GM18909 (cell line): Measurements from ENCODE around the gene LDB1.

Experiments used
- ATAC-seq: cut with Tn5 transposase; IDR thresholded peaks from one replicate; pipeline ENCODE4 v1.9.1; 2021; ENCODE audit warnings: mild to moderate bottlenecking; ENCODE audit not compliant: unreplicated experiment, poor library complexity

Gene LDB1

GRCh38 chr10:102120142-102120990 lies at the start of gene LDB1:
Gene LDB1, minus strand, starts transcription at chr10:102120368. Its CDS starts 258 bp downstream, at chr10:102120110.
- ATAC-seq: peak; percentile 56

GRCh38 chr10:102167861-102168260 lies 47.7 kb upstream of the LDB1 start:
- no peak for ATAC-seq

GRCh38 chr10:102163342-102163989 lies 43.3 kb upstream of the LDB1 start:
- ATAC-seq: no peak

DNA sequence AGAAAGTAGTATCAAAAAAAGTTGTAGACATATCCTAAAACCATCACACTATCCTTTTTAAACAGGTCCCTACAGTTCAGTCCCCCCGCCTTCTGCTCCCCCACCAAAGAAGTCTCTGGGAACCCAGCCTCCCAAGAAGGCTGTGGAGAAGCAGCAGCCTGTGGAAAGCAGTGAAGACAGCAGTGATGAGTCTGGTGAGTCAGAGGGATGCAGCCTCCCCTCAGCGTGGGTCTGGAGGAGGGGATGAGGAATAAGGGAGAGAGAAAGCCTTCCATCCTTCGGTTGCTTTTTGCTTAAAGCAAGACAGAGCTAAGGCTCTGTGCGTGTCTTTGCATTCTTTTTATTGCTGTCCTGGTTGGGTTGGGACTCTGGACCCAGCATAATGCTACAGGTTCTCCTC lies 39.7 kb upstream of the LDB1 start:
- ATAC-seq: no peak

GRCh38 chr10:102159051-102159597 lies 39.0 kb upstream of the LDB1 start:
- no peak for ATAC-seq

- ATAC-seq: no peak
Observed at GRCh38 chr10:102157224-102157623, 37.1 kb upstream of the LDB1 start.

DNA sequence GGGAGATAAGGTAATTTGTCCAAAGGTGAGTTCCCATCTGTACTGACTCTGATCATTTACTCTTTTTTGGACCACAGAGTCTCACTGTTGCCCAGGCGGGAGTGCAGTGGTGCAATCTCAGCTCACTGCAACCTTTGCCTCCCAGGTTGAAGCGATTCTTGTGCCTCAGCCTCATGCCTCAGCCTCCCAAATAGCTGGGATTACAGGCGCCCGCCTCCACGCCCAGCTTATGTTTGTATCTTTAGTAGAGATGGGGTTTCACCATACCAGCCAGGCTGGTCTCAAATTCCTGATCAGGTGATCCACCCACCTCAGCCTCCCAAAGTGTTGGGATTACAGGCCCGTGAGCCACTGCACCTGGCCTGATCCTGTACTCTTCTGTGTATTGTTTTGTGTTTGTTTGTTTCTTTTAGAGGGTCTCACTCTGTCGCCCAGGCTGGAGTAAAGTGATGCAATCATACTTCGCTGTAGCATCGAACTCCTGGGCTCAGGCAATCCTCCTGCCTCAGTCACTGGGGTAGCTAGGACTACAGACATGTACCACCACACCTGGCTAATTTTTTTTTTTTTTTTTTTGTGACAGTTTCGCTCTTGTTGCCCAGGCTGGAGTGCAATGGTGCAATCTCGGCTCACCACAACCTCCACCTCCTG lies 34.4 kb upstream of the LDB1 start:
- ATAC-seq: no peak

GRCh38 chr10:102153093-102153620 lies 33.0 kb upstream of the LDB1 start:
- no peak for ATAC-seq

DNA sequence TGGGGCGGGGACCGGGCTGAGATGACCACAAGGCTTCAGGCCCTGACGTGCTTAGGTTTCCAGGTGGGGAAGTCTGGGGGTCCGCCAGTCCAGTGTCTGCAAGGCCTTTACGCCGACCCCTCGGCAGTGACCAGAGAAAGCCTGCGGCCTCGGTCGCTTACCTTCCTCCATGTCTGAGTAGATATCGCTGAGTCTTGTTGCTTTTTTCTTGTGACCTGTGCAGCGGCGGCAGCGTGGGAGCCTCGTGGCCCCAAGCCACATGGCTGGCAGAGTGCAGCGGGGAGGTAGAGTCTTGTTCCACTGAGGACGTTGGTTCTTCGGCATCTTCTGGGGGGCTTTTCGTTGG lies 32.4 kb upstream of the LDB1 start:
- ATAC-seq: peak; percentile 32

GRCh38 chr10:102151774-102152544 lies 31.8 kb upstream of the LDB1 start, which contains the start of gene NOLC1:
Gene NOLC1, plus strand, starts transcription at chr10:102152389. Its CDS starts 22 bp downstream, at chr10:102152411.
- ATAC-seq: peak; percentile 95

DNA sequence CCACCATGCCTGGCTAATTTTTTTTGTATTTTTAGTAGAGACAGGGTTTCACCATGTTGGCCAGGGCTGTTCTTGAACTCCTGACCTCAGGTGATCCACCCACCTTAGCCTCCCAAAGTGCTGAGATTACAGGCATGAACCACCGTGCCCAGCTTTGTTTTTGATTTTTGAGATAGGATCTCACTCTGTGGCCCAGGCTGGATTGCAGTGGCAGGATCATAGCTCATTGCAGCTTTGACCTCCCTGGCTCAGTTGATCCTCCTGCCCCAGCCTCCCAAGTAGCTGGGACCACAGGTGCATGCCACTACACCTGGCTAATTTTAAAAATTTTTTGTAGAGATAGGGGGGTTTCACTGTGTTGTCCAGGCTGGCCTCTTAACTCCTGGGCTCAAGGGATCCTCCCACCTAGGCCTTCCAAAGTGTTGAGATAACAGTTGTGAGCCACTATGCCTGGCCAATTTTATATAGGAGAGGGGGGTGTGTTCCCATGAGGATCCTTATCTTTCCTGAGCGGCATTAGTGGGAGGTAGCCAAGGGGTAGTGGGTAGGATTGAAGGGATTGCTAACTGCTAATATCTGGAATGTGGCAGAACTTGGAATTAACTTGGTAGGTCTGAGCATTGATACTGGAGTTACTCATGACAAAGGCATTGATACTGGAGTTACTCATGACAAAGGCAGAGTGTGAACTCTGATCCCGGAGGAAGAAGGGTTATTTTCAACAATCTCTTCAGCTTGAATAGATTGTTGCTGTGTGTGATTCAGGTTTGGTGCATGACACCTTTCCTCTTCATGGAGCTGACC lies 31.0 kb upstream of the LDB1 start:
- no peak for ATAC-seq

GRCh38 chr10:102148275-102148674 lies 28.1 kb upstream of the LDB1 start:
- ATAC-seq: no peak

- ATAC-seq: no peak
Observed at GRCh38 chr10:102147561-102147960, 27.4 kb upstream of the LDB1 start.

DNA sequence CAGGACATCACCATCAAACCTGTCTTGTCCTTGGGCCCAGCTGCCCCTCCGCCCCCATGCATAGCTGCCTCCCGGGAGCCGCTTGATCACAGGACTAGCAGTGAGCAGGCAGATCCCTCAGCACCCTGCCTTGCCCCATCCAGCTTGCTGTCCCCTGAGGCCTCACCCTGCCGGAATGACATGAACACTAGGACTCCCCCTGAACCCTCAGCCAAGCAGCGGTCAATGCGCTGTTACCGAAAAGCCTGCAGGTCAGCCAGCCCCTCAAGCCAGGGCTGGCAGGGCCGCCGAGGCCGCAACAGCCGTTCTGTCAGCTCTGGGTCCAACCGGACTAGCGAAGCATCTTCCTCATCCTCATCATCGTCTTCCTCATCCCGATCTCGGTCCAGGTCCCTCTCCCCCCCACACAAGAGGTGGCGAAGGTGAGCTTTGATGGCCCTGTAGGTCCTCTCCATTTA lies 26.8 kb upstream of the LDB1 start:
- ATAC-seq: no peak

- no peak for ATAC-seq
Observed at GRCh38 chr10:102141583-102142107, 21.5 kb upstream of the LDB1 start.

DNA sequence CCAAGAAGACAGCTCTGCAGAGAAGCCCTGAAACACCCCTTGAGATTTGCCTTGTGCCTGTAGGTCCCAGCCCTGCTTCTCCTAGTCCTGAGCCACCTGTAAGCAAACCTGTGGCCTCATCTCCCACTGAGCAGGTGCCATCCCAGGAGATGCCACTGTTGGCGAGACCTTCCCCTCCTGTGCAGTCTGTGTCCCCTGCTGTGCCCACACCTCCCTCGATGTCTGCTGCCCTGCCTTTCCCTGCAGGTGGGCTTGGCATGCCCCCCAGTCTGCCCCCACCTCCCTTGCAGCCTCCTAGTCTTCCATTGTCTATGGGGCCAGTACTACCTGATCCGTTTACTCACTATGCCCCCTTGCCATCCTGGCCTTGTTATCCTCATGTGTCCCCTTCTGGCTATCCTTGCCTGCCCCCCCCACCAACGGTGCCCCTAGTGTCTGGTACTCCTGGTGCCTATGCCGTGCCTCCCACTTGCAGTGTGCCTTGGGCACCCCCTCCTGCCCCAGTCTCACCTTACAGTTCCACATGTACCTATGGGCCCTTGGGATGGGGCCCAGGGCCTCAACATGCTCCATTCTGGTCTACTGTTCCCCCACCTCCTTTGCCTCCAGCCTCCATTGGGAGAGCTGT lies 20.9 kb upstream of the LDB1 start:
- ATAC-seq: no peak

GRCh38 chr10:102140218-102140617 lies 20.1 kb upstream of the LDB1 start:
- ATAC-seq: no peak
